AG04449 (cell line): ENCODE results near the gene OLFML2A.

ENCODE experiments used
- CTCF ChIA-PET: fragments of 350-600 bp; formaldehyde crosslinking; extraction: SDS; loops from one replicate; lab custom pipeline; 2021; ENCODE audit warnings: antibody characterized with exemption; lab: Yijun Ruan, JAX
- POLR2A ChIA-PET: fragments of 400-600, 350-600 bp; formaldehyde crosslinking; extraction: SDS; loops from one replicate; lab custom pipeline; 2020; ENCODE audit warnings: antibody characterized with exemption, inconsistent platforms; lab: Yijun Ruan, JAX
- DNase-seq: peaks from one replicate; pipeline ENCODE4 v3.0.0-alpha.2; 2010; ENCODE audit warnings: low read depth, low spot score
- H3K4me3 ChIP-seq: 2 replicates; pipeline ENCODE4 v1.5.1; 2011; ENCODE audit warnings: low read depth, mild to moderate bottlenecking, control low read depth, low read length
- CTCF ChIP-seq: IDR thresholded peaks from one replicate; pipeline ENCODE4 v1.5.1; 2011; ENCODE audit warnings: mild to moderate bottlenecking, moderate library complexity, low read length, control low read depth, inconsistent platforms; ENCODE audit not compliant: insufficient read depth; ENCODE audit errors: missing control alignments

Gene OLFML2A

GRCh38 chr9:124757616-124758015 lies 19.3 kb upstream of the OLFML2A start:
- TF ChIP-seq CTCF, result no peak
- ChIA-PET POLR2A (no interaction called here), CTCF (interaction anchor here (0.8 to 7.5 kb wide), 5 partner anchors 15 to 339 kb away, joined by 3 to 96 read pairs (median 27); partner anchors contain the start of gene NR6A1)
- no peak overlapping the region for H3K4me3 ChIP-seq
- DNase-seq, result no peak

- TF ChIP-seq CTCF, result no peak
- POLR2A ChIA-PET, result no interaction called here
- CTCF ChIA-PET, result interaction anchor here (1.0 to 9.9 kb wide), 4 partner anchors 14 to 205 kb away, joined by 3 to 97 read pairs (median 20); partner anchors contain the start of gene NR6A1
- H3K4me3 ChIP-seq, result no peak overlapping the region
- DNase-seq, result no peak
Observed at GRCh38 chr9:124758061-124758460, 18.9 kb upstream of the OLFML2A start.

- no peak for TF ChIP-seq CTCF
- ChIA-PET POLR2A (no interaction called here), CTCF (interaction anchor here (1.0 to 9.9 kb wide), 6 partner anchors 14 to 206 kb away, joined by 3 to 97 read pairs (median 6); partner anchors contain the start of genes NR6A1 and OLFML2A)
- DNase-seq, result no peak
- H3K4me3 ChIP-seq, result no peak overlapping the region
Observed at GRCh38 chr9:124758691-124759090, 18.2 kb upstream of the OLFML2A start.

- CTCF ChIA-PET, result interaction anchor here (1.0 to 9.9 kb wide), 6 partner anchors 13 to 207 kb away, joined by 3 to 97 read pairs (median 6); partner anchors contain the start of genes NR6A1 and OLFML2A
Observed at GRCh38 chr9:124759327-124759726, 17.6 kb upstream of the OLFML2A start.

GRCh38 chr9:124760719-124761118 lies 16.2 kb upstream of the OLFML2A start:
- H3K4me3 ChIP-seq, result no peak overlapping the region
- no peak for TF ChIP-seq CTCF
- DNase-seq, result no peak
- POLR2A ChIA-PET, result no interaction called here
- CTCF ChIA-PET, result interaction anchor here (1.0 to 9.9 kb wide), 3 partner anchors 13 to 145 kb away, joined by 3 to 97 read pairs (median 88); partner anchors contain the start of genes NR6A1 and OLFML2A

More at GRCh38 chr9:124759327-124759726, 17.6 kb upstream of the OLFML2A start:
- DNase-seq, result no peak
- POLR2A ChIA-PET, result no interaction called here
- H3K4me3 ChIP-seq, result no peak overlapping the region
- TF ChIP-seq CTCF, result no peak

- POLR2A ChIA-PET, result no interaction called here
- no peak for TF ChIP-seq CTCF
- no peak overlapping the region for H3K4me3 ChIP-seq
- DNase-seq, result no peak
- CTCF ChIA-PET, result interaction anchor here (0.9 to 9.9 kb wide), 7 partner anchors 7 to 351 kb away, joined by 3 to 97 read pairs (median 27); partner anchors contain the start of genes NR6A1 and OLFML2A
Observed at GRCh38 chr9:124761196-124761595, 15.7 kb upstream of the OLFML2A start.
